SKM-1 treated with dmso at 0.1 percent for 144 hours (cell line): ENCODE results near the gene RMND5B.

Experiments used
- DNase-seq: peaks from one replicate; lab custom pipeline; 2025; ENCODE audit not compliant: unreplicated experiment; lab: John Stamatoyannopoulos, UW

RMND5B gene

DNA sequence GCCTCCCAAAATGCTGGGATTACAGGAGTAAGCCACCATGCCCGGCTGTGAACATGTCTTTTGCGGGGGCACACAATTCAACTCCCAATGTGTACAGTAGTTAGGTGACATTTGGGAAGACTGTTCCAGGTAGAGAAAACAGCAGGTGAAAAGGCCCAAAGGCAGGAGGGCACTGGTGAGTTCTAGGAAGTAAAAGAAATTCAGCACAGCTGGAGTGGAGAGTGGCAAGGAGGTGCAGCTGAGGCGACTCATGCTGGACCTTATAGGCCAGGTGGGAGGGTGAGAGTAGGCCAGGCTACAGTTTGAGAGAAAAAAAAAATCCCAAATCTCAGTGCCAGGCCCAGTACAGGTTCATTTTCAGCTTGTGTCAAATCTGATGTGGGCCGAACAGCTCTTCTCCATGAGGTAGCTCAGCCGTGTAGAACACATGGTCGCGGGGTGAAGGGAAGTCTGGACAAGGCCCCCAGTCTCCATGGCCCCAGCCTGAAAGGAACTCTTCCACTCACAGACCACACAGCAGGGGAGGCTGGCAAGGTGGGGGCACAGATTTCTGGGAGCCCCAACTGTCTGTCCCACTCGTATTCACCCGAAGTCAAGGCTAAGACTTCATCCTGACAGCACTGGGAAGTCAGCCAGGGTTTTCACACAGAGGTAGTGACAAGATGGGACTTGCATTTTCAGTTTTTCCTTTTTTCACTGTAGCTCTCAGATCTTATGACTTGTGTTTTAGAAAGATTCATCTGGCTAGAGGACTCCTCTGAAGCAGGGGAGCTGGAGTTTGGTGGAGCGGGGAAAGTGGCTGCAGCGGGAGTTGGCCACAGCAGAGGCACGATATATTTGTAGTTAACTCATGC, 69.0 kb downstream of the RMND5B start:
- no peak for DNase-seq
